GM18909 (cell line): ENCODE measurements around the gene RANBP10.

Experiments
- ATAC-seq: cut with Tn5 transposase; IDR thresholded peaks from one replicate; pipeline ENCODE4 v1.9.1; 2021; ENCODE audit warnings: mild to moderate bottlenecking; ENCODE audit not compliant: unreplicated experiment, poor library complexity

Gene RANBP10

GRCh38 chr16:67683767-67684166, 122.6 kb downstream of the RANBP10 start:
- ATAC-seq, result no peak

- ATAC-seq, result no peak
Measured at GRCh38 chr16:67679935-67680897, 126.1 kb downstream of the RANBP10 start.

- ATAC-seq, result no peak
Measured at GRCh38 chr16:67678354-67679023, 127.9 kb downstream of the RANBP10 start.

GRCh38 chr16:67677712-67678111, 128.6 kb downstream of the RANBP10 start:
- no peak for ATAC-seq

GRCh38 chr16:67676939-67677338, 129.4 kb downstream of the RANBP10 start:
- ATAC-seq, result no peak

GRCh38 chr16:67676516-67676915, 129.8 kb downstream of the RANBP10 start:
- ATAC-seq, result no peak

- no peak for ATAC-seq
Measured at GRCh38 chr16:67675999-67676398, 130.4 kb downstream of the RANBP10 start.

GRCh38 chr16:67675579-67675935, 130.8 kb downstream of the RANBP10 start:
- no peak for ATAC-seq

- no peak for ATAC-seq
Measured at GRCh38 chr16:67674851-67675578, 131.3 kb downstream of the RANBP10 start.

- ATAC-seq, result no peak
Measured at GRCh38 chr16:67673712-67674580, 132.4 kb downstream of the RANBP10 start.
